GM18870 (cell line): ENCODE data around the gene WNT2B.

Experiments used
- ATAC-seq: cut with Tn5 transposase; IDR thresholded peaks from one replicate; pipeline ENCODE4 v1.9.1; 2021; ENCODE audit warnings: moderate library complexity; ENCODE audit not compliant: unreplicated experiment

WNT2B gene

DNA sequence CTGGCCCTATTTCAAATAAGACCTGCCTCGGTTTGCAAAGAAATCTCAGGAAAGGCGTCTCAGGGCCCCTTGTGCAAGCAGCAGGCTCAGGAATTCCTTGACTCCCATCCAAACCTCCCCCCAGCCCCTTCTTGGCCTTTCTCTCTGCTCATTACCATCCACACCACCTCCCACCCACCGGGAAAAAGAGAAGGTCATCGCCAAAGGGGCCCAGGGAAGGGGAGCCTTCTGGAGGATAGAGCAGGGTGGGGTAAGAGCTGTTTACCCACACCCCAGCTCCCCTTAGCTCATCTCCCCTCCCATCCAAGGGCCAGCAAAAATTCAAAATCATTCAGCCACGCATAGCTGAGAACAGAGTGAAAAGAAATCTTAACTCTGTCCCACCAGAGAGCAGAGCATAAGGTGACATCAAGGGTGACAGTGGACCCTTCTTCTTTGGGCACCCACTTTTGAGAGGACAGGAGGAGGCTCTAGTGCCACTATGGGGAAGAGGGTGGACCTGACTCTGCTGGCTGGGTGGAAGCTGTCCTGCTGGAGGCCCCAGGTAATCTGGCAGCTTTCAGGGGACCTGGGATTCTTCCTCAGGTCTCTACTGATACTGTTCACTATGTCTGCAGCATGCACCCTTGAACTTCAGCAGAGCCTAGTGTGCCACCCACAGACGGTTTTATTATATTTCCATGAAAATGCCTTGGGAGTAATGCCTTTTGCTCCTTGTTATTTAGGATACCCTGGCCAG lies 3.9 kb upstream of the WNT2B start:
- ATAC-seq: no peak

DNA sequence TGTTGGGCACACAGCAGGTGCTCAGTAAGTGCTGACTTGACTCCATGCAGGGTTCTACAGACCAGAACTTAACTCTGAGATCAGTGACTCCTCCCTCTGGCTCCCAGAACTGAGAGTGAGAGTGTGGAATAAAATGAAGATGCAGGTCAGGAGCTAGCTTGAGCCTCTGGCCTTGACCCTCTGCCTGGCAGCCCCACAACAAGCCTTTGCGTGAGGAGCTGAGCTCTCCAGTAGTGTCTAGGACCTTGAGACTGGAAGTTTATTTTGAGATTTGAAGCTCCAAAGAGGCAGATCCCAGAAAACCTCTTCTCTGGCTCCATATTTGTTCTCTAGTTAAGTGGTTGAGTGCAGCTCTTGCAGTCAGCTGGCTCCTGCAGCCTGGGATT lies 3.4 kb upstream of the WNT2B start:
- no peak for ATAC-seq

DNA sequence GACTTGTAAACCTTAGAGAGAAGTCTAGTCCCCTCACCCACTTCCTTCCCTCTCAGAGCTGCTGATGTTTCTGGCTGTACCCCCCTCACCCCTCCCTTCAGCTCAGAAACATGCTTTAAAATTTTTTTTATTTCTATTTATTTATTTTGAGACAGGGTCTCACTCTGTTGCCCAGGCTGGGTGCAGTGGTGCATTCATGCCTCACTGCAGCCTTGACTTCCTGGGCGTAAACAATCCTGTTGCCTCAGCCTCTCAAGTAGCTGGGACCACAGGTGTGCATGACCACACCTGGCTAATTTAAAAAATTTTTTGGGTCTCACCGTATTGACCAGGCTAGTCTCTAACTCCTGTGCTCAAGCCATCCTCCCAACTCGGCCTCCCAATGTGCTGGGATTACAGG lies 2.9 kb upstream of the WNT2B start:
- no peak for ATAC-seq

DNA sequence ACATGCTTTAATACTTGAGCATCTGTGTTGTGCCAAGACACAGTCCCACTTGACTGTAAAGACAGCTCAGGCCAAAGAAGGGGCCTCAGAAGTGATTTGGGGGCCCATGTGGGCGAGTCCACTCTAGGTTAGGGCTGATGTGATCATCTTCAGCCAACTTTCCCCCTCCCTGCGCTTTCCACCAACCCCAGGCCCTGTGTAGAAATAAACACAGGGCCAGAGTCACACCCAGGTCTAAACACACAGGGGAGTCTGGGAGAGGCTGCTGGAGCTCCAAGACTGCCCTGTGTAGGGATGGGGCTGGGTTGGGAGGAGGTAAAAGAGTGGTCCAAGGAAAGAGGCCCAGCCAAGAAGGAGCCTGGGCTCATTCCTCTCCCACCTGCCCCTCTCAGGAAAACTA lies 2.5 kb upstream of the WNT2B start:
- no peak for ATAC-seq

DNA sequence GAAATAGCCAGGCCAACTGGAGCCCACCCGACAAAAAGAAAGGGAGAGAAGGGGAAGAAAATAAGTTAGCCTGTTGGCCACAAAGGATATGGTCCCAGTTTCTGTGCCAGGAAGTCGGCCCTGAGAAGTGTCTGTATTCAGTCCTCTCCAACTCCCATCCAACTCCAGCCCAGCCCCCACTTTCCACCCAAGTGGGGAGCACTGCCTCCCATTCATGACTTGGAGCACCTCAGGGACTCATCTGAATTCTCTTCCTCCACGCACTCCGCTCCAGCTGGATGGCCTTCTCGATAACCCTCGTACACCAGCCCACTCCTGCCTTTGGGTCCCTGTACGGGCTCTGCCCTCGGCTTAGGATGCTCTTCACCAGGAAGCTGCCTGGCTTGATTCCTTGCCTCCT lies 2.0 kb upstream of the WNT2B start:
- ATAC-seq: no peak

DNA sequence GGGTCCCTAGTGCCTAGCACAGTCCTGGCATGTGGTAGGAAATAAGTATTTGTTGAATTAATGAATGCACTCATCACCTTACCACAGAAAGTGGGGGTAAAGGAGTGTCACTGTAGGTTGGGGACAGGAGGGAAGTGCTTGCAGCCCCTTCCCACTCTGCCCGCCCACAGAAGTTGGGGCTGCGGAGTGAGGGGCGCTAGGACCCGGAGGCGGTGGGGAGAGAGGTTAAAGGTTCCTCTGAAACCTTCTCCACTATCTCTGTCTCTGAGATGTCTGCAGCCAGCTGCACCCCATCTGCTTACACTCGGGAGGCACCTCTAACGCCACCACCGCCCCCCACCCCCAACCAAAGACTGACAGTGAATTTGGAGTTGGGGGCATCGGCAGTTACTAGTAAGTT lies 1.4 kb upstream of the WNT2B start:
- no peak for ATAC-seq

DNA sequence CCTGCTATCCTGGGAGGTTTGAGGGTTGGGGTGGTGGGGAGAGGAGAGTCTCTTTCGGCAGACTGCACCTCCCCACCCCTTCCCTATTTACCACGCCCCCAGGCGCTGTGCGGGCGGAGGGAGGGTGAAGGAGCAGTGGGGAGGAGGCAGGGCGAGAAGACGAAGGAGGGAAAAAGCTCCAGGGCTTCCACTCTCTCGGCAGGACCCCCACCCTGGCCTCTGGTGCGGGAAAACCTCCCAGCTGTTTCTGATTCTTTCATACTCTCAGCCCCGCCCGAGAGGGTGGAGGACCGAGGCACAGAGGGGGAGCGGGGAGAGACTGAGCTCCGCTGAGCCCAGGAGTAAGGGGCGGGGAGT lies 866 bp upstream of the WNT2B start:
- no peak for ATAC-seq

DNA sequence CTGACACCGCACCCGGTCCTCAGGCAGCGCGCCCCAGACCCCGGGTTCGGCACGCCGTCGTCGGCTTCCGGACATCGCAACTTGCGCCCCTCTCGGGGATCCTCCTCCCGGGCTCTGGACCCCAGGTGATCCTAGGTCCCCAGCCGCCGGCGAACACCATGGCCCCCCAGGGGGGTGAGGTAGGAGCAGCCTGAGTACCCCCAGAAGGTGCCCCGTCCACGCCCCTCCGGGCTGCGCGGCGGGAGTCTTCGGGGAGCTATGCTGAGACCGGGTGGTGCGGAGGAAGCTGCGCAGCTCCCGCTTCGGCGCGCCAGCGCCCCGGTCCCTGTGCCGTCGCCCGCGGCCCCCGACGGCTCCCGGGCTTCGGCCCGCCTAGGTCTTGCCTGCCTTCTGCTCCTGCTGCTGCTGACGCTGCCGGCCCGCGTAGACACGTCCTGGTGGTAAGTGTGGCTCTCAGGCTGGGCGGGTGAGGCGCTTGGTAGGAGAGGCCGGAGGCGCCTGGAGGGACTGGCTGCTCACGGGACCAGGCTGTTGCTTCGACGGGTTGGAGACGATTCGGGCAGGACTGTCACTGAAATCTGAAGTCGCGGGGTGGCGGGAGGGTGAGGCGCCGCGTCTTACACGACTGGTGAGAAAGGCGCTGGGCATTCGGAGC lies 367 bp downstream of the WNT2B start:
- ATAC-seq: no peak

DNA sequence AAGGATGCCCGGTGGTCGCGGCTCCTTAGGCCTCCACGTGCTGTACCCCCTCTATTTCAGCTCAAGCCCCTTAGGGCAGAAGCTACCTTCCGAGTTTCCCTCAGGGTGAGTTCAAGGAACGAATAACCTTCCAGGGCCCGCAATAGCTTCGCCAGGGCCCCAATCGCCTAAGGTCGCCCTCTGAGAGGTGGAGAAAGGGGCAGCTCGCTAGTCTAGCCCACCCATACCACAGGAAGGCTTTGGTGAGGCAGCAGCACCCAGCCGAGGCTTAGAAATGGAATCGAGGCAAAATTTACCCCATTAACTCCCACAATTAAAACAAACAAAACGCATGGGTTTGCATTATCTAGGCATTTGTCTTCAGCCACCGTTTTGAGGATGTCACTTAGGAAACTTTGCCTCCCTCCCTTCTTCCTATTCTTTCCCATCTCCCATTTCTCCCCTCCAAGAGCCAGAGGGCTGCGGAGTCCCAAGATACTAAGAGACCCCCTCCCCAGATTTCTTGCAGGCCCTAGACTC lies 954 bp downstream of the WNT2B start:
- ATAC-seq: no peak

DNA sequence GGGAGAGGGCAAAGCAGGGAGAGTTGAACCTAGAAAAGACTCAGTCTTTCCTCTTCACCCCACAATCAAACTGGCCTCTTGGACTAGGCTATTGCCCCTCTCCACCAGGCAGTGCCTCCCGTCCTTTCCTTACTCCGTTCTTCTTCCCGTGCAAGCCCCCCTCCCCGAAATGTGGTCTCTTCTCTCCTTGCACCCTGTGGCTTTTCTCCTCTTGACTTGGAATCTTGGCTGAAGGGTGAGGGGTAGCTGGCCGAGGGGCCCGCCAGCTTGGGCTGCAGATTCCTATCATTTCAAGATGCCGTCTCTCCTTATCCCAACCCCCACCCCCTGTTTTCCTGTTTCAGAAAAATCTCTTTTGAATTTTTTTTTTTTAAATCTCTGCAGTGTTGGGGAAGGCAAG lies 1.6 kb downstream of the WNT2B start:
- no peak for ATAC-seq

DNA sequence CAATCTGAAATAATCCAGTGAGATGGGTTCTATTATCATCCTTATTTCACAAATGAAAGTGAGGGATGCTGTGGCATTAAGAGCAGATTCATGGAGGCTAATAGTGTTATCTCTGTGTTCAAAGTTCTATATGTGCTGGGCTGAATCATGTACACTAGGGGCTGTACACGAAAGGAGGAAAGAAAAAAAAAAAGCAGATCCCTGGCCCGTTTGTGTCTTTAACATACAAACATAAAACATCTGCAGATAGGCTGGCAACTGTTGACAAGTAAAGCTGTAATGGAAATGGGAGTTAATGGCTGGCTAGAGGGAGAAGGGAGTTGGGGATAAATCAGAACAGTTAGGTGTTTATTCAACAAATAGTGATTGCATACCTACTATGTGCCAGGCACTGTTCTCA lies 3.1 kb downstream of the WNT2B start:
- ATAC-seq: no peak

DNA sequence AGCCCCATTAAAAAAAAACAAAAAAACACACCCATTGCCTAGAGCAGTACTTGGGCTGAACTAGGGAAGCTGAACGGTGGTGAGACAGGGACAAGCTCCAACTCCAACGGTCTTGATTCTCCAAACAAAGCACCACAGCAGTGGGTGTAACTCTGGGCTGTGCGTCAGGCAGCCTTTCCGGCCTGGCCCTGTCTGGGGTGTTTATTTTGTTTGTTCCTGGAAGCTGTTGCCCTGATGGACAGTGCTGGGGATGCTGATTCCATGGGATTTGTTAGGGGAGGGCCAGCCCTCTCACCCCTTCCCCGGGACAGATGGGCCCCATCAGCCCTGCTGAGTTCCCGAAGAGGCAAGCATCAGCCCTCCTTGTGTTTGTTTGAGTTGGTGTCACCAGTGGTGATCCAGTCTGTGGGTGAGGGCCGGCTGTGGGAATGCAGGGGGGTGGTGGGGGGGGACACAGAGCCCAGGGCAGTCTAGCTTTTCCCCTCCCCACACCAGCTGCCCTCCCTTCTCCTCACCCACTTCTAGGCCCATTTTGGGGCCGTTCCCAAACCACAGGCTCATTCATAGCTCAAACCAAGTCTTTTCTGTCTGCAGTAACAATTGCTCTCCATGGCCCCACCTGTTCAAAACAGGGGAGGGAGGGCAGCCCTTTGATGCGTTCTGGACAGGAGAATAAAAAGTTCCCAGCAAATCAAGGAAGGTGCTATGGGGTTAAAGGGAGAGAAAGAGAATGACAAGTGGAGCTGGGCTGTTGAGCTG lies 4.5 kb downstream of the WNT2B start:
- no peak for ATAC-seq

DNA sequence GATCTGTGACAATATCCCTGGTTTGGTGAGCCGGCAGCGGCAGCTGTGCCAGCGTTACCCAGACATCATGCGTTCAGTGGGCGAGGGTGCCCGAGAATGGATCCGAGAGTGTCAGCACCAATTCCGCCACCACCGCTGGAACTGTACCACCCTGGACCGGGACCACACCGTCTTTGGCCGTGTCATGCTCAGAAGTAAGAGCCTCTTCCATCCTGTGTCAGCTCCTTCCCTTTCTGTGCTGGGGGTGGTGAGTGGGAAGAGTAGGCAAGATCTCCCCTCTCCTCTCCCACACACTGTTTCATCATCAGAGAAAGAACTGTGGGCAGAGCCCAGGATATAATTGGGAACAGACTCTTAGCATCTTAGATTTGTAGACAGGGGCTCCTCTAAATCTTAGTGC lies 6.1 kb downstream of the WNT2B start:
- no peak for ATAC-seq

DNA sequence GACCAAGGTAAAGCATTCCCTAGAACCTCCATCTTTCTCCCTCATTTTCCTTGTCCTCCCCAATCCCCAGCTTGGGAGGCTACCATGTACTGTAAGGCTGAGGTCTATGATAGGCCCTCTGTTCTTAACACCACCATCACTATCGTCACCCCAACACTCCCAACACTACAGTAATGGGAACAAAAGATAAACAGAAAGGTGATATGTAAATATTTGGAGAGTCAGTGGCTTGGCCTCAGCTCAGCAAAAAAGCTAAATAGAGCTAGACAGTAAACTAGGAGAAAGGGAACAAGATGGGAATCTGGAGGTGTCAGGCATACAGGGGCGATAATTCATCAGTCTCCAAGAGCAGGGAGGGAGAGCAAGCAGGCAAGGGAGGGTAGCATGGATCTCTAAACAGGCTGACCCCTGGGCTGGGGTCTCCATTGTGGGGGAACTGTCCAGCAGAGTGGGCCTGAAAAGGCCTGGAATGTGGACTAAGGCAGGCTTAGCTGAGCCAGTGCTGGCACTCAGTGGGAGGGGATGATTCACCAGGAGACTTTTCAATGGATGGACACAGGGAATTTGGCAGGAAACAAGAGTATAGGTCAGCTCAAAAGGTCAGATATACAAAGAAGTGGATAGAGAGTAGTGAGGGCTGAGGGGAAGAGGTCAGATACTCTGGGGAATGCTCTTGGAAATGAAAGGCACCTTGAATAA lies 6.7 kb downstream of the WNT2B start:
- ATAC-seq: no peak

DNA sequence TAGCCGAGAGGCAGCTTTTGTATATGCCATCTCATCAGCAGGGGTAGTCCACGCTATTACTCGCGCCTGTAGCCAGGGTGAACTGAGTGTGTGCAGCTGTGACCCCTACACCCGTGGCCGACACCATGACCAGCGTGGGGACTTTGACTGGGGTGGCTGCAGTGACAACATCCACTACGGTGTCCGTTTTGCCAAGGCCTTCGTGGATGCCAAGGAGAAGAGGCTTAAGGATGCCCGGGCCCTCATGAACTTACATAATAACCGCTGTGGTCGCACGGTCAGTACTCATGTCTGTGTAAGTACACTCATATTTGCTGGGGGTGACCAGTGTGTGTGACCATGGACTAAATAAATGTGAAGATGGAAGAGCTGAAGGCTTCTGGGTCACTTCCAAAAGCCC lies 7.4 kb downstream of the WNT2B start:
- no peak for ATAC-seq

DNA sequence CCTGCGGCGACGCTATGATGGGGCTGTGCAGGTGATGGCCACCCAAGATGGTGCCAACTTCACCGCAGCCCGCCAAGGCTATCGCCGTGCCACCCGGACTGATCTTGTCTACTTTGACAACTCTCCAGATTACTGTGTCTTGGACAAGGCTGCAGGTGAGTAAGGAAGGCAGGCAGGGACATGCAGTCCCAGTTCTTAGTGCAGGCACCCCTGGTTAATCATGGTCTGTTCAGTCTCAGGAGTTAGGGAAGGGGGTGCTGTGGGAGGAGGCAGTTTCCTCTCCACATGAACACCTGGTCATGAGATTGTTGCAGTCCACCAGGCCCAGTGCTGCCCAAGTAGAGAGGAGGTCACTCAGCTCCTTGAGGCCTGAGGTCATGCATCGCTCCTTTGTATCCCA lies 8.5 kb downstream of the WNT2B start:
- no peak for ATAC-seq

DNA sequence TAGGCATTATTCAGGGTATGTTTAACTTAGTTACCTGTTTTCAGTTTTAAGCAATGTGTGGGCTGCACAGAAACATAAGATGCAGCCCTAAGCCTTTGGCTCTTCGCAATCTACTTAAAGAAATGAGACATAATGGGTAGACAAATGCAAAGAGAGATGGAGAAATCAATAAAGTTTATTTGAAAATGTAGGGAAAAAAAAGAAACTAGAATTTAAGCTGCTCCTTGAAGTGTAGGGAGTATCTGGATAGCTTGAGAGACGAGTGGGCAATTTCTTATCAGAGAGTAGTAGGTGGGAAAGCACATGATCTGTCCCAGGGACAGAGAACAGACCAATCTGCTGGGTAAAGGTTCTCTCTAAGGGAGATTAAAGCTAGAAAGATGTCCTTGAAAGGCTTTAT lies 8.9 kb downstream of the WNT2B start:
- no peak for ATAC-seq

DNA sequence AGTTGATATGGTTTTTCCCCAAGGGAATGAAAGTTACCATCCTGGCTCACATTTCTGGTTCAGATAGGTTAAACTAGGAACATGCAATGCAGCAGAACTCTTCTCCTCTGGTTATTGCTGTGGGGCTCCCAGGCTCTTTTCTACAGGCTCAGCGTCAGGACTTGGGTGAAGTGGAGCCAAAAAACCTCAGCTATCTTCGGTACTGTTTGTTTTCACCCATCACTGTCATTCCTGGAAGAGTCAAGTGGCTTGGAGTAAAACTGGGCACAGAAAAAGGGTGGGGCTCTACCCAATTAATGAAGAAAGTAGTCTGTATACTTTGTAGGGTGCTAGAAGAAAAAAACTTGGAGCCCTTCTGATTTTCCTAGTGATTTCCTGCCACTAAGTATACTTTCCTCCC lies 9.4 kb downstream of the WNT2B start:
- no peak for ATAC-seq

DNA sequence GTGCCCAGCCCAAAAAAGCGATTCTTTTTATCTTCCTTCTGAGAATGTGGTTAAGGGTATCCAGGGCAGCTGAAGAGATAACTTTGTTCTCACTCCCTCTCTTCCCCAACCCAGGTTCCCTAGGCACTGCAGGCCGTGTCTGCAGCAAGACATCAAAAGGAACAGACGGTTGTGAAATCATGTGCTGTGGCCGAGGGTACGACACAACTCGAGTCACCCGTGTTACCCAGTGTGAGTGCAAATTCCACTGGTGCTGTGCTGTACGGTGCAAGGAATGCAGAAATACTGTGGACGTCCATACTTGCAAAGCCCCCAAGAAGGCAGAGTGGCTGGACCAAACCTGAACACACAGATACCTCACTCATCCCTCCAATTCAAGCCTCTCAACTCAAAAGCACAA lies 11.4 kb downstream of the WNT2B start:
- no peak for ATAC-seq

DNA sequence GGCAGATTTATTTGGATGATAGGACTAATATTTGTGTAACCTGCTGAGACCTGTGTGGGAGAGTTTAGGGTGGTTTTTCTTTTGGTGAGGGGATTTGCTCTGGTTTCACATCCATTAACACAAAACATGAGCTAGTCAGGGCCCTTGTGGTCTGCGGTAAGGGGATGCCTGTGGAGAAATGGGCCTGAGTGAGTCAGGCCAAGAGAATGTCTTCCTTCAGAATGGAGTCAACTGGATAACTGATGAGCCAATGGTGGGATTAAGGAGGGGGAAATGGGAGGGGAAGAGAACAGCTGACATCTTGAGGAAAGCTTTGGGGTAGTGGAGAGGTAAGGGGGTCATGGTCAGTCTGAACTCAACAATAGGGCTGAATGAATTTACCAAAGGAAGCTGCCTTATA lies 13.9 kb downstream of the WNT2B start:
- ATAC-seq: no peak

DNA sequence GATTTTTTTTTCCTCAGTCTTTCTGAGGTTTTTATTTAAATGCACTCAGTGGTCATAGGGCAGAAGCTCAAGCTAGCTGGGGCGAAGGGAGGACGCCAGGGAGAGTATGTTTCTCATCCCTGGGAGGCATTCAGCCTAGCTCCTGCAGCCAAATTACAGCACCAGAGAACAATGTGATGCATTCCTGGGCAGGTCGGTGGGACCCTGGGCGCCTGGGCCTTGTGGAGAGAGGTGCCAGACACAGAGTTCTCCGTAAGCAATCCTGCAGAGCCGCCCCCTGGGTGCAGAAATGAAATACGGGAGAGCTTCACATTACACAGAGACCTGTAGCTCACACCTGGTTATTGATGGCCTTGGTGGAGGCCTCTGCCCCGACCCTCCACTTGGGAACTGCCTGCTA lies 15.5 kb downstream of the WNT2B start:
- ATAC-seq: no peak

DNA sequence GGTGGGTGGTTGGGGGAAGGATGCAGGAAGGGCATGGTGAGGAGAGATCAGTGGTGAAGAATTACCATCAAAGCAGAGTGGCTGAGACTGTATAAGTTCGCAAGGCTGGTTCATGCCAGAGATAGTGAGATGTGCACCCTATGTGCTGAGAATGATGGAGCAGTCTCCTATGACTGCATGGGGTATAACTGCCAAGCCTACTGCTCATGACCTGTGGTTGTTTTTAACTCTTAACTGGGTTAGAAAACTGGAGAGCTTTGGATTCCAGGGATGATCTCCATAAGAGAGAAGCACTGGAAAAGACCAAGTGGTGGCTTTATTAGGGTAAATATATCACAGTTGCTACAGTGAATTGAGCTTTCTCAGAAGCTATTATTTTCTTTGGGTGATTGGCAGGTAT lies 16.2 kb downstream of the WNT2B start:
- no peak for ATAC-seq
